SK-N-SH (cell line): ENCODE results near the gene SNED1.

ENCODE experiments used
- CTCF ChIP-seq: fragments of 200-600 bp; sonication (generic); IDR thresholded peaks from 2 replicates; pipeline ENCODE4 v1.6.1; 2017; ENCODE audit warnings: antibody characterized with exemption, mild to moderate bottlenecking, moderate library complexity
- EP300 ChIP-seq, 2 experiments: IDR thresholded peaks; 2 replicates each; pipeline versions ENCODE4 v1.4.0 to v1.6.1; 2012; ENCODE audit warnings: borderline replicate concordance in 1 of 2, low read depth in 1 of 2, low read length in 1 of 2
- EZH2phosphoT487 ChIP-seq: fragments of 200-600 bp; sonication (generic); IDR thresholded peaks from 2 replicates; pipeline ENCODE4 v1.6.1; 2017; ENCODE audit warnings: low read depth, mixed run types, mild to moderate bottlenecking, antibody characterized with exemption, moderate library complexity, borderline replicate concordance
- POLR2AphosphoS5 ChIP-seq: IDR thresholded peaks from 2 replicates; pipeline ENCODE4 v1.6.1; 2012; ENCODE audit warnings: low read depth, low read length
- REST ChIP-seq: IDR thresholded peaks from 2 replicates; pipeline ENCODE4 v1.6.1; 2012; ENCODE audit warnings: mild to moderate bottlenecking, low read depth, low read length, moderate library complexity
- SIN3A ChIP-seq: IDR thresholded peaks from 2 replicates; pipeline ENCODE4 v1.6.1; 2012; ENCODE audit warnings: low read depth, mild to moderate bottlenecking, low read length, moderate library complexity, borderline replicate concordance
- TAF1 ChIP-seq: IDR thresholded peaks from 2 replicates; pipeline ENCODE4 v1.6.1; 2012; ENCODE audit warnings: low read depth, mild to moderate bottlenecking, low read length, moderate library complexity, borderline replicate concordance
- USF1 ChIP-seq: IDR thresholded peaks from 2 replicates; pipeline ENCODE4 v1.4.0; 2012; ENCODE audit warnings: low read depth, borderline replicate concordance
- TF ChIP-seq, protein P1 (sequence below): fragments of 150-350 bp; IDR thresholded peaks from 2 replicates; pipeline ENCODE4 v1.6.1; 2017; ENCODE audit warnings: antibody characterized with exemption, low read length, low read depth, borderline replicate concordance

- TF ChIP-seq CTCF (no peak), TAF1 (no peak), USF1 (no peak), EP300 (IDR thresholded peaks at IDR 0.05; ENCODE audit: borderline replicate concordance in 1 of 2, low read depth in 1 of 2, low read length in 1 of 2) (no peak), SIN3A (no peak), REST (no peak), POLR2AphosphoS5 (no peak), EZH2phosphoT487 (no peak)
- TF ChIP-seq, protein P1, sequence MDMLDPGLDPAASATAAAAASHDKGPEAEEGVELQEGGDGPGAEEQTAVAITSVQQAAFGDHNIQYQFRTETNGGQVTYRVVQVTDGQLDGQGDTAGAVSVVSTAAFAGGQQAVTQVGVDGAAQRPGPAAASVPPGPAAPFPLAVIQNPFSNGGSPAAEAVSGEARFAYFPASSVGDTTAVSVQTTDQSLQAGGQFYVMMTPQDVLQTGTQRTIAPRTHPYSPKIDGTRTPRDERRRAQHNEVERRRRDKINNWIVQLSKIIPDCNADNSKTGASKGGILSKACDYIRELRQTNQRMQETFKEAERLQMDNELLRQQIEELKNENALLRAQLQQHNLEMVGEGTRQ, result no peak
Observed at GRCh38 chr2:240960971-240961876, 37.2 kb upstream of the SNED1 start.
